NT2/D1 (cell line): ENCODE data around the gene GSG1L.

Experiments used
- SUZ12 ChIP-seq: IDR thresholded peaks from 2 replicates; pipeline ENCODE4 v1.6.1; 2011; ENCODE audit not compliant: insufficient read length, insufficient read depth; ENCODE audit errors: extremely low read depth
- YY1 ChIP-seq: IDR thresholded peaks from 2 replicates; pipeline ENCODE4 v1.6.1; 2011; ENCODE audit not compliant: insufficient read length, insufficient read depth
- ZNF274 ChIP-seq: IDR thresholded peaks from 2 replicates; pipeline ENCODE4 v1.6.1; 2011; ENCODE audit warnings: mild to moderate bottlenecking, low read depth, low read length

DNA sequence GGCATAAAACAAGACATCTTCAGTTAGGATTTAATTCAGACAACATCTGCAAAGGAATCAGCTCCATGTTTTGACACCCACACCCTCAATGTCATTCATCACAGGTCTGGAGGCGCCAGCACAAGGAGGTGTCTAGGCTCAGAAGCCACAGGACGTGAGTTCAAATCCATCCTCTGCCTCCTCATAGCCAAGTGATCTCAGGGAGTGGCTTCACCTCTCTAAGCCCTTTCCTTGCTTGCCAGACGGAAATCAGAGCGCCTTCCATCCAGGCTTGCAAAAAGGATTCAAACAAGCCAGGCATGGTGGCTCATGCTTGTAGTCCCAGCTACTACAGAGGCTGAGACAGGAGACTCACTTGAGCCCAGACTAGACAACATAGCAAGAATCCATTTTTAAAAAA lies 84.6 kb downstream of the GSG1L start:
- no peak for TF ChIP-seq ZNF274
- no peak for TF ChIP-seq YY1
- no peak for TF ChIP-seq SUZ12
